SK-N-SH treated with all-trans-retinoic acid at 6 μM for 48 hours (cell line): ENCODE data around the gene ST3GAL3.

Experiments
- ISL1 ChIP-seq: fragments of 250-450 bp; sonication (Bioruptor Pico); IDR thresholded peaks from 2 replicates; pipeline ENCODE4 v2.1.2; 2022; ENCODE audit warnings: mild to moderate bottlenecking, moderate library complexity
- PPARA ChIP-seq: fragments of 250-450 bp; sonication (Bioruptor Pico); IDR thresholded peaks from 2 replicates; pipeline ENCODE4 v1.5.0; 2020; ENCODE audit warnings: mild to moderate bottlenecking, borderline replicate concordance
- SNAI2 ChIP-seq: fragments of 250-450 bp; sonication (Bioruptor Pico); IDR thresholded peaks from 2 replicates; pipeline ENCODE4 v1.5.0; 2020; ENCODE audit warnings: mild to moderate bottlenecking, moderate library complexity
- TF ChIP-seq, protein P1 (sequence below): fragments of 250-450 bp; sonication (Bioruptor Pico); IDR thresholded peaks from 2 replicates; pipeline ENCODE4 v1.5.1; 2021; ENCODE audit warnings: mild to moderate bottlenecking, moderate library complexity
- TF ChIP-seq, protein P2 (sequence below): fragments of 250-450 bp; sonication (Bioruptor Pico); IDR thresholded peaks from 2 replicates; pipeline ENCODE4 v1.8.0; 2020; ENCODE audit warnings: mild to moderate bottlenecking, moderate library complexity, borderline replicate concordance
- TF ChIP-seq, protein P3 (sequence below): fragments of 250-450 bp; sonication (Bioruptor Pico); IDR thresholded peaks from 2 replicates; pipeline ENCODE4 v1.8.0; 2021; ENCODE audit warnings: low read depth, mild to moderate bottlenecking, moderate library complexity, borderline replicate concordance

DNA sequence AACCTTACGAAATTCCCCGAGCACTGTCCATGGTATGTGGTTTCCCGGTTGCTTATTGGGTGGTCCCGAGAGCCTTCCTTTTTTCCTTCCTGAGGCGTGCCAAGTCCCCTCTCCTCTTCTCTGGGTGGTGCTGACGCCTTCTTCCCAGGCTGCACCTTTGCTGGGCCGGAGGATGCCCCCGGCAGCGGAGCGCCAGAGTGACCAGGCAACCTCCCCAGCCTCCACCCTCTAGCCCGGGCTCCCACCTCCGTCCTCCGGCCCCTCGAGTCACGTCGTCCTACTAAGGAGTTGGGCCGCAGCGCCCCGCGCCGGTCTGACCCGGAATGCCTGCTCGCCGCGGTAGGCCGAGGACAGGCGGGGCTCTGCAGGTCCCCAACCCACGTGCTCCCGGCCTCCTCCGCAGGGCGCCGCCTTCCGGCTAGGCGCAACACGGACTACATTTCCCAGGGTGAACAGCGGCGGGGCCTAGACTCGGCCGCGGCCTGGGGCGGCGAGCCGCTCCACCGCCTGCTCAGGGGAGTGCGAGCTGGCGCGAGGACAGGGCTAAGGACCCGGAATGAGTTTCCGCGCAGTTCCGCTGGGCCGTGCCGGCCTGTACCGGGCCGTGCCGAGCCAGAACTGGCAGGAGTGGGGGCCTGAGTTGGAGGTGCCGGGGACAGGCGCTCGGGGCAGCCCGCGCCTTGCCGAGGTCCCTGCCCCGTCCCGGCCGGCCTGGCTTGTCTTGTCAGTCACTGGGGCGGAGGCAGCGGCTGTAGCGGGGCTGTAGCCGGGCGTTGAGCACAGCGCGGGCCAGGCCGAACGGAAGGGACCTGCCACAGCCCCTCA is 239.1 kb downstream of the ST3GAL3 start, which contains the start of gene IPO13:
- TF ChIP-seq, protein P1, sequence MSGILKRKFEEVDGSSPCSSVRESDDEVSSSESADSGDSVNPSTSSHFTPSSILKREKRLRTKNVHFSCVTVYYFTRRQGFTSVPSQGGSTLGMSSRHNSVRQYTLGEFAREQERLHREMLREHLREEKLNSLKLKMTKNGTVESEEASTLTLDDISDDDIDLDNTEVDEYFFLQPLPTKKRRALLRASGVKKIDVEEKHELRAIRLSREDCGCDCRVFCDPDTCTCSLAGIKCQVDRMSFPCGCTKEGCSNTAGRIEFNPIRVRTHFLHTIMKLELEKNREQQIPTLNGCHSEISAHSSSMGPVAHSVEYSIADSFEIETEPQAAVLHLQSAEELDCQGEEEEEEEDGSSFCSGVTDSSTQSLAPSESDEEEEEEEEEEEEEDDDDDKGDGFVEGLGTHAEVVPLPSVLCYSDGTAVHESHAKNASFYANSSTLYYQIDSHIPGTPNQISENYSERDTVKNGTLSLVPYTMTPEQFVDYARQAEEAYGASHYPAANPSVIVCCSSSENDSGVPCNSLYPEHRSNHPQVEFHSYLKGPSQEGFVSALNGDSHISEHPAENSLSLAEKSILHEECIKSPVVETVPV (CRISPR knock-in tag): no peak
- TF ChIP-seq PPARA (CRISPR knock-in tag) (no peak), SNAI2 (CRISPR knock-in tag) (no peak), ISL1 (CRISPR knock-in tag) (no peak)
- TF ChIP-seq, protein P2, sequence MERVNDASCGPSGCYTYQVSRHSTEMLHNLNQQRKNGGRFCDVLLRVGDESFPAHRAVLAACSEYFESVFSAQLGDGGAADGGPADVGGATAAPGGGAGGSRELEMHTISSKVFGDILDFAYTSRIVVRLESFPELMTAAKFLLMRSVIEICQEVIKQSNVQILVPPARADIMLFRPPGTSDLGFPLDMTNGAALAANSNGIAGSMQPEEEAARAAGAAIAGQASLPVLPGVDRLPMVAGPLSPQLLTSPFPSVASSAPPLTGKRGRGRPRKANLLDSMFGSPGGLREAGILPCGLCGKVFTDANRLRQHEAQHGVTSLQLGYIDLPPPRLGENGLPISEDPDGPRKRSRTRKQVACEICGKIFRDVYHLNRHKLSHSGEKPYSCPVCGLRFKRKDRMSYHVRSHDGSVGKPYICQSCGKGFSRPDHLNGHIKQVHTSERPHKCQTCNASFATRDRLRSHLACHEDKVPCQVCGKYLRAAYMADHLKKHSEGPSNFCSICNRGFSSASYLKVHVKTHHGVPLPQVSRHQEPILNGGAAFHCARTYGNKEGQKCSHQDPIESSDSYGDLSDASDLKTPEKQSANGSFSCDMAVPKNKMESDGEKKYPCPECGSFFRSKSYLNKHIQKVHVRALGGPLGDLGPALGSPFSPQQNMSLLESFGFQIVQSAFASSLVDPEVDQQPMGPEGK: no peak
- TF ChIP-seq, protein P3, sequence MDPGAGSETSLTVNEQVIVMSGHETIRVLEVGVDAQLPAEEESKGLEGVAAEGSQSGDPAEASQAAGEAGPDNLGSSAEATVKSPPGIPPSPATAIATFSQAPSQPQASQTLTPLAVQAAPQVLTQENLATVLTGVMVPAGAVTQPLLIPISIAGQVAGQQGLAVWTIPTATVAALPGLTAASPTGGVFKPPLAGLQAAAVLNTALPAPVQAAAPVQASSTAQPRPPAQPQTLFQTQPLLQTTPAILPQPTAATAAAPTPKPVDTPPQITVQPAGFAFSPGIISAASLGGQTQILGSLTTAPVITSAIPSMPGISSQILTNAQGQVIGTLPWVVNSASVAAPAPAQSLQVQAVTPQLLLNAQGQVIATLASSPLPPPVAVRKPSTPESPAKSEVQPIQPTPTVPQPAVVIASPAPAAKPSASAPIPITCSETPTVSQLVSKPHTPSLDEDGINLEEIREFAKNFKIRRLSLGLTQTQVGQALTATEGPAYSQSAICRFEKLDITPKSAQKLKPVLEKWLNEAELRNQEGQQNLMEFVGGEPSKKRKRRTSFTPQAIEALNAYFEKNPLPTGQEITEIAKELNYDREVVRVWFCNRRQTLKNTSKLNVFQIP (CRISPR knock-in tag): no peak
